ENCODE data around the gene AOPEP. TPM values are rescaled to one million over a fixed set of nuclear protein-coding genes. Genes with fewer than 3 reads are reported as not detected.

Gene AOPEP
- total and polyA plus RNA-seq, 2 of the 13 experiments (the other 11 are each of a cell fraction or from before 2014, with no cell fraction given), result 22.2 to 41.6 TPM

- no peak for TF ChIP-seq LBX2 (CRISPR knock-in tag; IDR thresholded peaks at IDR 0.05; ENCODE audit: borderline replicate concordance)
- TF ChIP-seq RAD51 (IDR thresholded peaks at IDR 0.05; ENCODE audit: borderline replicate concordance), result no peak
- no peak for TF ChIP-seq JUNB (CRISPR knock-in tag; IDR thresholded peaks at IDR 0.05; ENCODE audit: borderline replicate concordance)
- TF ChIP-seq ZNF234 (CRISPR knock-in tag; conservative IDR thresholded peaks at IDR 0.05), result no peak
- TF ChIP-seq CSRNP2 (CRISPR knock-in tag; conservative IDR thresholded peaks at IDR 0.05; ENCODE audit: low read depth), result no peak
- no peak for TF ChIP-seq ZNF382 (CRISPR knock-in tag; IDR thresholded peaks at IDR 0.05; ENCODE audit: borderline replicate concordance)
- no peak for TF ChIP-seq ZNF432 (CRISPR knock-in tag; IDR thresholded peaks at IDR 0.05; ENCODE audit: borderline replicate concordance)
- TF ChIP-seq NR2F2 (IDR thresholded peaks at IDR 0.05; ENCODE audit: borderline replicate concordance, low read depth), result peak; percentile 68
- TF ChIP-seq HNRNPK (IDR thresholded peaks at IDR 0.05; ENCODE audit: low read depth, low read length, poor library complexity, severe bottlenecking), result no peak
- no peak for TF ChIP-seq PLSCR1 (CRISPR knock-in tag; IDR thresholded peaks at IDR 0.05; ENCODE audit: borderline replicate concordance)
- TF ChIP-seq ZNF780A (CRISPR knock-in tag; IDR thresholded peaks at IDR 0.05), result no peak
- TF ChIP-seq HES4 (CRISPR knock-in tag; IDR thresholded peaks at IDR 0.05; ENCODE audit: borderline replicate concordance), result no peak
- peak; percentile 35 for TF ChIP-seq CBX1 (IDR thresholded peaks at IDR 0.05; ENCODE audit: low read depth)
- no peak for TF ChIP-seq NCOA5 (CRISPR knock-in tag; IDR thresholded peaks at IDR 0.05)
- no peak for TF ChIP-seq CEBPZ (IDR thresholded peaks at IDR 0.05; ENCODE audit: low read length)
- TF ChIP-seq ZNF512 (CRISPR knock-in tag; IDR thresholded peaks at IDR 0.05), result no peak
- no peak for TF ChIP-seq ZNF451 (CRISPR knock-in tag; IDR thresholded peaks at IDR 0.05)
- no peak for TF ChIP-seq ZNF136 (CRISPR knock-in tag; IDR thresholded peaks at IDR 0.05; ENCODE audit: low read depth)
- no peak for TF ChIP-seq FOXK2 (IDR thresholded peaks at IDR 0.05)
- no peak for TF ChIP-seq ZKSCAN1 (IDR thresholded peaks at IDR 0.05; ENCODE audit: low read length)
- TF ChIP-seq HDAC6 (IDR thresholded peaks at IDR 0.05; ENCODE audit: low read depth, low read length), result no peak
- TF ChIP-seq NPAS2 (CRISPR knock-in tag; IDR thresholded peaks at IDR 0.05; ENCODE audit: borderline replicate concordance), result no peak
These were observed 140.9 kb downstream of the AOPEP start (continued) for GRCh38 chr9:94867281-94867841.
